Measurements from ENCODE around the gene XXYLT1. TPM values are rescaled to one million over a fixed set of nuclear protein-coding genes. Genes with fewer than 3 reads are reported as not detected.

Gene XXYLT1
- total and polyA plus RNA-seq, 2 of the 8 experiments (the other 6 are each of a cell fraction or from before 2014, with no cell fraction given), result 18.9 to 23.8 TPM

GRCh38 chr3:195189821-195190220 lies 81.1 kb downstream of the XXYLT1 start:
- Histone ChIP-seq H4K20me1 (replicated peaks in 1 of 2; ENCODE audit: control insufficient read depth in 1 of 2, insufficient read depth in 2 of 2, low read length in 2 of 2) (no peaks in the 10 kb centered on the region), H3K36me3 (ENCODE audit: control insufficient read depth in 2 of 4, insufficient read depth in 4 of 4, low read length in 3 of 4) (no peaks in the 10 kb centered on the region), H3K79me2 (ENCODE audit: control insufficient read depth in 1 of 2, insufficient read depth in 2 of 2, low read length in 2 of 2) (peaks cover 0 to 89% of the 10 kb centered on the region in 2 experiments; a peak in 2 of 4 replicates), H3K79me1 (ENCODE audit: low read depth, low read length) (peaks cover 7% of the 10 kb centered on the region), H3K23ac (ENCODE audit: insufficient read length) (no peak overlapping the region), H2AK5ac (ENCODE audit: low read depth, low read length) (no peak overlapping the region), H3K23me2 (ENCODE audit: low read depth, low read length) (no peaks in the 10 kb centered on the region), H2BK20ac (ENCODE audit: low read length) (no peak overlapping the region), H3K4me2 (ENCODE audit: insufficient read depth in 1 of 2, low read depth in 2 of 2, low read length in 2 of 2) (no peak overlapping the region), H3K27me3 (replicated peaks in 1 of 4; ENCODE audit: control insufficient read depth in 3 of 4, extremely low read depth in 1 of 4, insufficient read depth in 3 of 4, low read length in 3 of 4) (no peaks in the 10 kb centered on the region), H4K8ac (ENCODE audit: extremely low read depth, insufficient read depth, low read length) (no peak overlapping the region), H2BK120ac (replicated peaks; ENCODE audit: low read depth, low read length) (no peak overlapping the region), H3K56ac (replicated peaks; ENCODE audit: insufficient read length, low read depth, low read length) (no peak overlapping the region), H3K27ac (ENCODE audit: low read depth, low read length) (no peak overlapping the region), H3K18ac (ENCODE audit: extremely low read depth, low read length) (no peak overlapping the region), H3K4me3 (ENCODE audit: extremely low read depth in 1 of 4, insufficient read depth in 2 of 4, low read depth in 3 of 4, low read length in 4 of 4) (no peak overlapping the region), H4K5ac (ENCODE audit: insufficient read length, low read depth, low read length) (no peak overlapping the region), H4K91ac (replicated peaks; ENCODE audit: insufficient read length, low read length) (no peak overlapping the region), H2BK5ac (ENCODE audit: low read depth, low read length) (no peak overlapping the region), H2AFZ (ENCODE audit: low read length) (no peak overlapping the region), H2BK12ac (ENCODE audit: low read depth, low read length) (no peak overlapping the region), H3K4ac (replicated peaks; ENCODE audit: insufficient read length, low read depth, low read length) (no peak overlapping the region), H3K14ac (ENCODE audit: insufficient read length) (no peak overlapping the region), H3K9ac (replicated peaks in 1 of 4; ENCODE audit: extremely low read depth in 1 of 4, low read depth in 3 of 4, low read length in 3 of 4) (no peak overlapping the region), H3K4me1 (replicated peaks in 1 of 4; ENCODE audit: control insufficient read depth in 3 of 4, insufficient read depth in 4 of 4, low read length in 3 of 4) (peaks cover 4 to 11% (median 8%) of the 10 kb centered on the region in 4 experiments; a peak in 6 of 7 replicates), H2BK15ac (ENCODE audit: low read length) (no peak overlapping the region), H3K9me3 (ENCODE audit: insufficient read depth in 2 of 2, low read depth in 1 of 2, low read length in 1 of 2) (peaks cover 0 to 10% of the 10 kb centered on the region in 2 experiments; a peak in 2 of 4 replicates)
- TF ChIP-seq CTCF (IDR thresholded peaks at IDR 0.05; ENCODE audit: control extremely low read depth in 1 of 3, insufficient read depth in 1 of 3, low read depth in 1 of 3, low read length in 3 of 3), result no peak
- no peak for TF ChIP-seq MAX (IDR thresholded peaks at IDR 0.05)
- no peak for TF ChIP-seq GTF2F1 (IDR thresholded peaks at IDR 0.05; ENCODE audit: borderline replicate concordance, low read depth, low read length)
- TF ChIP-seq POLR2AphosphoS5 (IDR thresholded peaks at IDR 0.05; ENCODE audit: low read depth, low read length), result no peak
- no peak for TF ChIP-seq CREB1 (IDR thresholded peaks at IDR 0.05)
- TF ChIP-seq KDM1A (IDR thresholded peaks at IDR 0.05; ENCODE audit: borderline replicate concordance, low read length), result no peak
- no peak for TF ChIP-seq NANOG (IDR thresholded peaks at IDR 0.05; ENCODE audit: insufficient read depth, low read depth, low read length, poor library complexity, severe bottlenecking)
- 78% methylated on average over 1 of the region's 1 CpG; no CpG with 5 or more reads in 1 of the 2 experiments for WGBS, 2 experiments (ENCODE audit: extremely low coverage in 1 of 2, insufficient coverage in 1 of 2, insufficient read length in 1 of 2, insufficient replicate concordance in 2 of 2, low coverage in 1 of 2, low lambda C conversion rate in 2 of 2, missing lambda C conversion rate in 1 of 2)
- FAIRE-seq (no peak), DNase-seq (ENCODE audit: low read depth in 1 of 2, low spot score in 2 of 2) (no peak)
- ChIA-PET POLR2A (ENCODE audit: partially characterized antibody) (no interaction called here), CTCF (ENCODE audit: partially characterized antibody) (no interaction called here)
